Measurements from ENCODE around the gene DERL3.
"Not testable (repeated sequence)": the region's sequence is repeated elsewhere in the genome, so short reads cannot be mapped to it uniquely, and the experiment has no call there.

DNA sequence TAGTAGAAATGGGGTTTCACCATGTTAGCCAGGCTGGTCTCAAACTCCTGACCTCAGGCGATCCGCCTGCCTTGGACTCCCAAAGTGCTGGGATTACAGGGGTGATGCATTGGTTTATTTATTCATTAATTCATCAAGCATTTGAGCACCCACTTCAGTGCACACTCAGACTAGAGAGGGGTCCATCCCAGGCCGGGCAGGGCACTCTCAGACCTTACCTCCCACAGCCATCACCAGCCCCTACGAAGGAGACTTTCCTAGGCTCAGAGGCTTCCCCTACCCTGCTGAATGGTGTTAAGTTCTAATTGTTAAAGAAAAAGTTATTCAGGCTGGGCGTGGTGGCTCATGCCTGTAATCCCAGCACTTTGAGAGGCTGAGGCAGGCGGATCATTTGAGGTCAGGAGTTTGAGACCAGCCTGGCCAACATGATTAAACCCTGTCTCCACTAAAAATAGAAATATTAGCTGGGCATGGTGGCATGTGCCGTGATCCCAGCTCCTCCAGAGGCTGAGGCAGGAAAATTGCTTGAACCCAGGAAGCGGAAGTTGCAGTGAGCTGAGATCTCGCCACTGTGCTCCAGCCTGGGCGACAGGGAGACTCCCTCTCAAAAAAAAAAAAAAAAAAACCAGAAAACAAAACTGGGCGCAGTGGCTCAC lies 25.8 kb upstream of the DERL3 start:
- TF ChIP-seq CTCF, POLR2A, POLR2AphosphoS5 (IDR thresholded peaks at IDR 0.05): not testable (repeated sequence)

Data from gastroesophageal sphincter (tissue), 3 donors.